HEK293 (cell line): ENCODE data around the gene NT5DC3.
"Not testable (repeated sequence)": the region's sequence is repeated elsewhere in the genome, so short reads cannot be mapped to it uniquely, and the experiment has no call there.

ENCODE experiments used
- AEBP2 ChIP-seq: fragments of 450-650 bp; formaldehyde crosslinking; IDR thresholded peaks from 2 replicates; pipeline ENCODE4 v1.5.1; 2016; ENCODE audit warnings: missing biosample characterization, missing genetic modification characterization, borderline replicate concordance
- CTCF ChIP-seq: fragments of 450-650 bp; formaldehyde crosslinking; IDR thresholded peaks from 2 replicates; pipeline ENCODE4 v1.5.1; 2016; ENCODE audit warnings: missing biosample characterization, missing genetic modification characterization
- ZNF423 ChIP-seq: fragments of 450-650 bp; formaldehyde crosslinking; IDR thresholded peaks from 2 replicates; pipeline ENCODE4 v1.5.1; 2016; ENCODE audit warnings: missing biosample characterization, missing genetic modification characterization

- not testable (repeated sequence) for TF ChIP-seq CTCF (tag by site-specific recombination); ZNF423 (tag by site-specific recombination); AEBP2
Measured at GRCh38 chr12:103835747-103836335, 5.2 kb downstream of the NT5DC3 start.
